GM20431 (cell line): Measurements from ENCODE around the gene ZNF583.

Experiments used
- in situ Hi-C: fragments of 300-500 bp; cut with MseI, MboI; formaldehyde crosslinking; loops from one replicate; pipeline ENCODE4 v1.15.0; 2020; ENCODE audit warnings: low sequenced_read_pairs; ENCODE audit not compliant: unreplicated experiment

The ZNF583 gene

GRCh38 chr19:56403764-56404704 is at the start of gene ZNF583:
Gene ZNF583, plus strand, starts transcription at chr19:56404332. Its CDS starts 2,783 bp downstream, at chr19:56407115.
- in situ Hi-C loops: no loop called here

GRCh38 chr19:56355517-56355916 is 48.6 kb upstream of the ZNF583 start:
- in situ Hi-C loops: no loop called here

- in situ Hi-C loops: no loop called here
Observed at GRCh38 chr19:56356944-56357343, 47.2 kb upstream of the ZNF583 start.

- in situ Hi-C loops: no loop called here
Observed at GRCh38 chr19:56360841-56361240, 43.3 kb upstream of the ZNF583 start.

GRCh38 chr19:56367829-56368711 is 36.1 kb upstream of the ZNF583 start:
- in situ Hi-C loops: no loop called here

GRCh38 chr19:56369886-56370676 is 34.1 kb upstream of the ZNF583 start:
- in situ Hi-C loops: no loop called here

GRCh38 chr19:56372281-56372680 is 31.9 kb upstream of the ZNF583 start:
- in situ Hi-C loops: no loop called here

GRCh38 chr19:56377105-56377924 is 26.8 kb upstream of the ZNF583 start:
- in situ Hi-C loops: no loop called here

GRCh38 chr19:56383826-56384605 is 20.1 kb upstream of the ZNF583 start:
- in situ Hi-C loops: no loop called here

- in situ Hi-C loops: no loop called here
Observed at GRCh38 chr19:56393119-56394012, 10.8 kb upstream of the ZNF583 start, which contains the start of gene ZNF582. Gene ZNF582, minus strand, starts transcription at chr19:56393534. Its CDS starts 1,782 bp downstream, at chr19:56391752.

- in situ Hi-C loops: no loop called here
Observed at GRCh38 chr19:56398809-56399208, 5.3 kb upstream of the ZNF583 start.

- in situ Hi-C loops: no loop called here
Observed at GRCh38 chr19:56400485-56400884, 3.6 kb upstream of the ZNF583 start.

GRCh38 chr19:56403261-56403660 is 871 bp upstream of the ZNF583 start:
- in situ Hi-C loops: no loop called here

- in situ Hi-C loops: no loop called here
Observed at GRCh38 chr19:56404705-56405056, 549 bp downstream of the ZNF583 start.

GRCh38 chr19:56405062-56405461 is 930 bp downstream of the ZNF583 start:
- in situ Hi-C loops: no loop called here

GRCh38 chr19:56423276-56423984 is 19.3 kb downstream of the ZNF583 start:
- in situ Hi-C loops: no loop called here

- in situ Hi-C loops: no loop called here
Observed at GRCh38 chr19:56423985-56424353, 19.8 kb downstream of the ZNF583 start.
